Measurements from ENCODE around the gene GSDMA.

- TF ChIP-seq, protein P1, sequence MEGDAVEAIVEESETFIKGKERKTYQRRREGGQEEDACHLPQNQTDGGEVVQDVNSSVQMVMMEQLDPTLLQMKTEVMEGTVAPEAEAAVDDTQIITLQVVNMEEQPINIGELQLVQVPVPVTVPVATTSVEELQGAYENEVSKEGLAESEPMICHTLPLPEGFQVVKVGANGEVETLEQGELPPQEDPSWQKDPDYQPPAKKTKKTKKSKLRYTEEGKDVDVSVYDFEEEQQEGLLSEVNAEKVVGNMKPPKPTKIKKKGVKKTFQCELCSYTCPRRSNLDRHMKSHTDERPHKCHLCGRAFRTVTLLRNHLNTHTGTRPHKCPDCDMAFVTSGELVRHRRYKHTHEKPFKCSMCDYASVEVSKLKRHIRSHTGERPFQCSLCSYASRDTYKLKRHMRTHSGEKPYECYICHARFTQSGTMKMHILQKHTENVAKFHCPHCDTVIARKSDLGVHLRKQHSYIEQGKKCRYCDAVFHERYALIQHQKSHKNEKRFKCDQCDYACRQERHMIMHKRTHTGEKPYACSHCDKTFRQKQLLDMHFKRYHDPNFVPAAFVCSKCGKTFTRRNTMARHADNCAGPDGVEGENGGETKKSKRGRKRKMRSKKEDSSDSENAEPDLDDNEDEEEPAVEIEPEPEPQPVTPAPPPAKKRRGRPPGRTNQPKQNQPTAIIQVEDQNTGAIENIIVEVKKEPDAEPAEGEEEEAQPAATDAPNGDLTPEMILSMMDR (IDR thresholded peaks at IDR 0.05 in 4 of 5, conservative IDR thresholded peaks at IDR 0.05 in 1 of 5) = no peak
- peak in 1 of 2 donors; percentile 24 for TF ChIP-seq POLR2A (IDR thresholded peaks at IDR 0.05)
These were observed 9.3 kb upstream of the GSDMA start for GRCh38 chr17:39953471-39953888.
